GM12891 (cell line): ENCODE data around the gene PMPCB.

ENCODE experiments used
- DNase-seq: peaks from one replicate; pipeline ENCODE4 v3.0.0; 2011; ENCODE audit warnings: low spot score; ENCODE audit not compliant: insufficient read length
- FAIRE-seq: peaks from 2 replicates; lab custom pipeline; 2011; peaks lifted over from hg19 to GRCh38; lab: Jason Lieb, UNC
- PAX5 ChIP-seq: IDR thresholded peaks from 2 replicates; pipeline ENCODE4 v1.6.1; 2011; ENCODE audit warnings: low read length, moderate library complexity, mild to moderate bottlenecking; ENCODE audit not compliant: insufficient read depth, severe bottlenecking
- POLR2A ChIP-seq: IDR thresholded peaks from 2 replicates; pipeline ENCODE4 v1.6.1; 2011; ENCODE audit warnings: low read depth, low read length, control low read depth
- POLR2AphosphoS5 ChIP-seq: IDR thresholded peaks from 2 replicates; pipeline ENCODE4 v1.6.1; 2011; ENCODE audit warnings: low read depth, low read length, control low read depth
- POU2F2 ChIP-seq: IDR thresholded peaks from 2 replicates; pipeline ENCODE4 v1.6.1; 2011; ENCODE audit warnings: low read depth, mild to moderate bottlenecking, control low read depth, low read length, moderate library complexity
- SPI1 ChIP-seq: IDR thresholded peaks from 2 replicates; pipeline ENCODE4 v1.6.1; 2011; ENCODE audit warnings: low read depth, low read length, control low read depth
- TAF1 ChIP-seq: IDR thresholded peaks from 2 replicates; pipeline ENCODE4 v1.6.1; 2011; ENCODE audit warnings: low read depth, low read length, control low read depth

PMPCB gene

DNA sequence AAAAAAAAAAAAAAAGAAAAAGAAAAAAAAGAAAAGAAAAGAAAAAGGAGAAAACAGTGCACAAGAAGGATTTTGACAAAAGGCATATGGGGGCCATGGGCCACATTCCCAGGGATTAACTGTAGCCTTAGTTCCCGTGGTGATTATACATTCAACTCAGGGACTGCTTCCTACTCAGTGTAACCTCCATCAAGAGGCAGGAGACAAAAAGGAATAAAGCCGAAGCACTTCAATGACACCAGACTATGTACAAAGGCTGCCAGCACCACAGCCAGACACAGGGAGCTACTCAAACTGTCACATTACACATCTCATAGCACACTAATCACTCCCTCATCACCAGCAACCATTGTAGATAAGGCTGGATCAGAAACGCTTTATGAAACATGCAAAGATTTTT, 5.1 kb upstream of the PMPCB start:
- TF ChIP-seq POU2F2 (no peak), SPI1 (no peak), POLR2A (no peak), TAF1 (no peak), POLR2AphosphoS5 (no peak), PAX5 (no peak)
- DNase-seq (no peak), FAIRE-seq (no peak)

DNA sequence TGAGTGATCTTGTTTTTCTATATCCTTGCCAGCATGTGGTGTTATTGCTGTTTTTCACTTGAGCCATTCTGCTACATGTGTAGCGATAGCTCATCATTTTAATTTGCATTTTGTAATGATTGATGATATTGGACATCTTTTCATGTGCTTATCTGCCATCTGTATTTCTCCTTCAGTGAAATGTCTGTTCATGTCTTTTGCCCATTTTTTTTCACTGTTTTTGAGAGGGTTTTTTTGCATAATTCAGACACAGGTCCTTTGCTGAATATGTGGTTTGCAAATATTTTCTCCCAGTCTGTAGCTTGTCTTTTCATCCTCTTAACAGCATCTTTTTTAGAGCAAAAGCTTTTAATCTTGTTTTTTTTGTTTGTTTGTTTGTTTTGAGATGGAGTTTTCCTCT, 3.7 kb upstream of the PMPCB start:
- no peak for TF ChIP-seq POU2F2
- no peak for TF ChIP-seq PAX5
- TF ChIP-seq POLR2AphosphoS5 = no peak
- TF ChIP-seq TAF1 = no peak
- TF ChIP-seq SPI1 = no peak
- no peak for TF ChIP-seq POLR2A
- no peak for FAIRE-seq

DNA sequence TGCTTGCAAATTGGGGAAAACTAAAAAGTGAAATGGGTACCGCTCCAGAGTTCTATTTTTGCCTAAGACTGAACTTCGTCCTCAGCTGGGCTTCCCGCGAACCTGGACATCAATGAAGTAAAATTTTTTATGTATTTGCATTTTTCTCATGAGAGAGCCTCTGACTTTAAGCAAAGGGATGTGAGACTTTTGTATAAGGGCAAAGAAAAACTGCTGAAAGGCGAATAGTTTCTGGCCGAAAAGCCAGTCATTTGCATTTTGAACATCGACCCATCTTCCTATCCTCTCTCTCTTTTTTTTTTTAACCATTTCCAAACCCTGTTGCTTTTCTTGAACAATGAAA, 573 bp downstream of the PMPCB start:
- no peak for TF ChIP-seq PAX5
- no peak for TF ChIP-seq TAF1
- TF ChIP-seq POLR2AphosphoS5 = no peak
- no peak for DNase-seq
- no peak for FAIRE-seq

More for the DNA sequence above, 3.7 kb upstream of the PMPCB start:
- DNase-seq = no peak

DNA sequence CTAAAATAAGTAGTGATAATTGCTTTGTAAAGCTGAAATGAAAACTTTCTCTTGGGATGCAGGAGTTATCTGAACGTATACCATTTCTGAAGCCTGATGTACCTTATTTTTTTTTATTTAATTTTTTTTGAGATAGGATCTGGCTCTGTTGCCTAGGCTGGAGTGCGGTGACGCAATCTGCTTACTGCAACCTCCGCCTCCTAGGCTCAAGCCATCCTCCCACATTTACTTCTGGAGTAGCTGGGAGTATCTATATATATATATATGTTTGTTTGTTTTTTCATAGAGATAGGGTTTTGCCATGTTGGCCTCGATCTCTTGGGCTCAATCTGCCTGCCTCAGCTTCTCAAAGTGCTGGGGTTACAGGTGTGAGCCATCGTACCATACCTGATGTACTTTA, 2.4 kb downstream of the PMPCB start:
- TF ChIP-seq POLR2AphosphoS5 (no peak), POU2F2 (no peak), SPI1 (no peak)
- no peak for DNase-seq
- no peak for FAIRE-seq

DNA sequence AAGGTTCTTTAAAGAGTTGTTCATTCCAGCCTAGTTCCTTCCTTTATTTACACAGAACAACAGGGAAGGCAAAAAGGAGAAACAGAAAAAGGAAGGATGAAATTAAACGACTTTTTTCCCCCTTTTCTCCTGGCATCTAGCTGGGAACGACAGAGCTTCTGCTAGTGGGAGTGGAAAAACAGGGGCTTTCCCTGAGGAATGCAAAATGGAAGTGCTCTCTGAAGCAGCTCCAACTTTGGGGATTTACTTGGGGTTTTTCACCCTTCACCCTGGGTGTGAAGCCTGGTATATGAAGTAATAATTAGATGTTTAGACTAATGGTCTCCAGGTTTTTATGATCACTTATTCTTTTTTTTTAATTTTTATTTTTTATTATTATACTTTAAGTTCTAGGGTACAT, 4.2 kb downstream of the PMPCB start:
- DNase-seq = no peak
- no peak for FAIRE-seq
- TF ChIP-seq TAF1 = no peak
- TF ChIP-seq SPI1 = no peak
- TF ChIP-seq POU2F2 = no peak
- no peak for TF ChIP-seq POLR2AphosphoS5
- no peak for TF ChIP-seq POLR2A
- TF ChIP-seq PAX5 = no peak

DNA sequence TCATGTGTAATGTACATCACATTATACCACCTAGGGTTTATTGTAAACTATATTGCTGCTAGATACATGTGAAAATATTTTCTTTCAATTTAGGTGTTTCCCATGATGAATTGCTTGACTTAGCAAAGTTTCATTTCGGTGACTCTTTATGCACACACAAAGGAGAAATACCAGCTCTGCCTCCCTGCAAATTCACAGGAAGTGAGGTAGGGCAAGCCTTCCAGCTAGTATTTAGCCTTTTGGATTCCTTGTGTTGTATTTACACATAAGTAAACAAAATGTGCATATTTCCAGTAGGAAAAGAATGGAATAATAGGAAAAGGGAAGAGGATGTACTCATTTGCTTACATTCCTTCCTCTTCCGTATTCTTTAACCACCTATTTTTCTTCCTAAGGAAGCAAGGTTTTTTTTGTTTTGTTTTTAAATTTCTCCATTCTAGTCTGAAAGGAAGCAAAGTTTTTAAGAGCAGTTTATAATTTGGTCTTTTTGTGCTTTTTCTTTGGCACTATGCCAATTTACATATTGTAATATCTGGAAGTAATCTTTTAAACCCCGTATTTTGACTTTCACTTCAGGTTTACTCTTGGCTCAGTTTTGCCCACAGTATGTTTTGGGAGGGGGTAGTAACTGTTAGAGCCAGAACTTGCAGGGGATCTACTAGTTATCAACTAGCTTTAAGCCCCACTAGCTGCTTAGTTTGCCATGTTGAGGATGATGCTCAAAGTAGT, 10.4 kb downstream of the PMPCB start:
- FAIRE-seq (peak; percentile 86), DNase-seq (no peak)
- TF ChIP-seq SPI1 = no peak
- no peak for TF ChIP-seq POLR2AphosphoS5
- TF ChIP-seq PAX5 = no peak
- no peak for TF ChIP-seq TAF1
- TF ChIP-seq POU2F2 = no peak
- no peak for TF ChIP-seq POLR2A

DNA sequence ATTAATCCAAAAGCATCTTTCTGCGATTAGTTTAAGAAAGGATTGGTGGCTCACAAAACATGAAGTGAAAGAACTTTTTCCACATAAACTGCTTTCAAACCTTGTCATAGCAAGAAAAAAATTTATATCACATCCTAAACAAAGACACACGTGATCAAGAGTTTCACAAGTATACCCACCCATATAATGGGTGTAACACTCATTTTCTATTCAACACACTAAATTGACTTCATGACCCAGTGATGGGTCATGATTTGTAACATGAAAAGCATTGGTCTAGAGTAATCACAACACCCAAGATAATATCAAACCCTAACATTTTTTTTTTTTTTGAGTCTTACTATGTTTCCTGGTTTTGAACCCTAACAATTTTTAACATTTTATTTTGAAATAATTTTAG, 17.6 kb downstream of the PMPCB start:
- FAIRE-seq (peak; percentile 81), DNase-seq (no peak)
- peak; percentile 35; the same call in 1 of the 2 replicates for TF ChIP-seq SPI1
- no peak for TF ChIP-seq TAF1

DNA sequence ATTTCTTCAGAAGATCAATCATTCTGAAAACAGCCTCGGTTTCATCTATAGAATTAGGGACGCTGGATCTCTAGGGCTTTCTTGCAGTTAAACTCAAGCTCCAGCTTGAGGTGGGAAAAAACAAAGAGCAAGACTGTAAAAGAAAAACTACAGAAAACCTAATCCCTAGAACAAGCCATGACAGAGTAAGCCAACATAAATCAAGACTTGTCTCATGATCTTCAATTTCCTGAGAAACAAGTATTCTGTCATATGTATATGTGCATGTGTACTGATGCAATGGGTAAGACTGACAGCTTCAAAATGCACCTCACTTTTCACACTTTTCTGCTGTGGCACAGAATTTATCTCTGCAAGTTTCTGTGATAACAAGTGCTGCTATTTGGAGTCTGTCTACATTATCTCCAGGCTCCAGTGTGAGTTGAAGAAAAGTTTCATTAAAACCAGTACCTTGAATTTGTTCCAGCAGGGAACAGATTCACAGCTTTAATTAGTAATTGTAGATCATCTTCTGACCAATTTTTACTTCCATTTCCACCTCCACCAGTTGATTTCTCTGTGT, 19.2 kb downstream of the PMPCB start:
- TF ChIP-seq SPI1 (no peak), POLR2AphosphoS5 (no peak), POU2F2 (no peak), POLR2A (no peak), TAF1 (no peak), PAX5 (no peak)
- DNase-seq (no peak), FAIRE-seq (peak; percentile 57)

DNA sequence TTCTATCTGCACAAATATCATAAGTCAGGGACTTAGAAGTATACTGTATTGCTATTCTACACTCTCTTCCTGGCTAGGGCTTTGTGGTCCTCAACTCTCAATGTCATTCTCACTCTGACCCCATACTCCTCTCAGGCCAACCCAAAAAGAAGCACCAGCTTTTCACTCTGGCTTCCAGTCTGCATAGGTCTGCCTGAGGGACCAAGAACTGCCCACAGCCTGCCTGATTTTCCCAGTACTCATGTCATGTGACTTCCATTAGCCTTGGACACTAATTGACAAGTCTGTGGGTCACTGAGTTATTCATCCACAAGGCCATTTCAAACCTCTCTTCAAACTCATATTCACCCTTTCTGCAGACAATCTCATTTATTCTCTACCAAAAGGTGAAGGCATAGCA, 19.8 kb downstream of the PMPCB start:
- FAIRE-seq (peak; percentile 64), DNase-seq (no peak)
- TF ChIP-seq POLR2A = no peak
- TF ChIP-seq POU2F2 = no peak
- TF ChIP-seq POLR2AphosphoS5 = no peak
- TF ChIP-seq TAF1 = no peak
- no peak for TF ChIP-seq SPI1
- no peak for TF ChIP-seq PAX5

DNA sequence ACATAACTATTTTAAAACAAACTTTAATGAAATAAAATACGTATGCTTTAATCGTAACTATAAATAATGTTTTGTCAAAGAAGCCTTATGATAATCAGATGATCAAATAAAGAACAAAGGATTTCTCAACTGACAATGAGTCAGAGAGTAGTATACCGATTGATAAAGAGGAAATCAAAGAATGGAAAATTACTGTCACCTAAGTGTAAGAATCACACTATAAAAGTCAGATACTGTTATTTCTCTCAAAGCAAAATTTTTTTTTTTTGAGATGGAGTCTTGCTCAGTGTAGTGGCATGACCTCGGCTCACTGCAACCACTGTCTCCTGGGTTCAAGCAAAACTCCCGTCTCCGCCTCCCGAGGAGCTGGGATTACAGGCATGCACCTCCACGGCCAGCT, 28.5 kb downstream of the PMPCB start:
- no peak for FAIRE-seq
- no peak for DNase-seq
- TF ChIP-seq POLR2A (no peak), SPI1 (no peak), POLR2AphosphoS5 (no peak)
